Measurements from ENCODE around the gene PPP1R27. TPM values are rescaled to one million over a fixed set of nuclear protein-coding genes. Genes with fewer than 3 reads are reported as not detected.

The PPP1R27 gene
- total RNA-seq, 2 donors from 2014 or later = not detected

GRCh38 chr17:81812571-81813370 is 22.1 kb downstream of the PPP1R27 start:
- WGBS, 2 donors = 73 to 88% methylated on average over 22 to 44 of the region's 45 CpGs
- DNase-seq (no peak), ATAC-seq (no peak)
- H3K27ac ChIP-seq = no peak overlapping the region
- no peaks in the 10 kb centered on the region for H3K9me3 ChIP-seq
- H3K4me3 ChIP-seq = no peak overlapping the region
- no peak for TF ChIP-seq CTCF (IDR thresholded peaks at IDR 0.05)
- TF ChIP-seq POLR2A (IDR thresholded peaks at IDR 0.05) = no peak
- no peaks in the 10 kb centered on the region for H3K36me3 ChIP-seq (replicated peaks in 1 of 2; ENCODE audit: insufficient read depth in 1 of 2, low read depth in 2 of 2)
- peaks cover 11% of the 10 kb centered on the region for H3K4me1 ChIP-seq
- intact Hi-C loops (cut with DNase I) = no loop called here
- H3K27me3 ChIP-seq = peaks cover 0 to 6% of the 10 kb centered on the region in 2 donors

- Histone ChIP-seq H3K27ac (no peak overlapping the region), H3K4me3 (no peak overlapping the region), H3K27me3 (peaks cover 0 to 6% of the 10 kb centered on the region in 2 donors), H3K4me1 (peaks cover 11% of the 10 kb centered on the region), H3K36me3 (replicated peaks in 1 of 2; ENCODE audit: insufficient read depth in 1 of 2, low read depth in 2 of 2) (no peaks in the 10 kb centered on the region), H3K9me3 (no peaks in the 10 kb centered on the region)
- TF ChIP-seq CTCF (IDR thresholded peaks at IDR 0.05) = no peak
- TF ChIP-seq POLR2A (IDR thresholded peaks at IDR 0.05) = no peak
- WGBS, 2 donors = 73 to 81% methylated on average over 4 to 22 of the region's 24 CpGs
- DNase-seq (no peak), ATAC-seq (no peak)
- intact Hi-C loops (cut with DNase I) = no loop called here
Measured at GRCh38 chr17:81811705-81812570, 22.9 kb downstream of the PPP1R27 start.

GRCh38 chr17:81810892-81811704 is 23.8 kb downstream of the PPP1R27 start:
- TF ChIP-seq CTCF (IDR thresholded peaks at IDR 0.05) = no peak
- no peak for TF ChIP-seq POLR2A (IDR thresholded peaks at IDR 0.05)
- no peak for DNase-seq
- H3K9me3 ChIP-seq = no peaks in the 10 kb centered on the region
- H3K4me3 ChIP-seq = no peak overlapping the region
- peaks cover 11% of the 10 kb centered on the region for H3K4me1 ChIP-seq
- H3K27me3 ChIP-seq = peaks cover 0 to 14% of the 10 kb centered on the region in 2 donors
- H3K36me3 ChIP-seq (replicated peaks in 1 of 2; ENCODE audit: insufficient read depth in 1 of 2, low read depth in 2 of 2) = no peaks in the 10 kb centered on the region
- H3K27ac ChIP-seq = no peak overlapping the region
- intact Hi-C loops (cut with DNase I) = no loop called here
- ATAC-seq = no peak
- WGBS, 2 donors = 80 to 89% methylated on average over 8 to 33 of the region's 42 CpGs

- H3K4me3 ChIP-seq = no peak overlapping the region
- H3K27me3 ChIP-seq = peaks cover 0 to 19% of the 10 kb centered on the region in 2 donors
- DNase-seq = no peak
- no peaks in the 10 kb centered on the region for H3K9me3 ChIP-seq
- no peaks in the 10 kb centered on the region for H3K36me3 ChIP-seq (replicated peaks in 1 of 2; ENCODE audit: insufficient read depth in 1 of 2, low read depth in 2 of 2)
- H3K27ac ChIP-seq = no peak overlapping the region
- peaks cover 9% of the 10 kb centered on the region for H3K4me1 ChIP-seq
- WGBS, 2 donors = 63 to 70% methylated on average over 6 to 8 of the region's 8 CpGs
- TF ChIP-seq POLR2A (IDR thresholded peaks at IDR 0.05) (no peak), CTCF (IDR thresholded peaks at IDR 0.05) (no peak)
- intact Hi-C loops (cut with DNase I) = no loop called here
- no peak for ATAC-seq
Measured at GRCh38 chr17:81810476-81810875, 24.4 kb downstream of the PPP1R27 start.

Data from body of pancreas (tissue), 4 donors.